T-helper 22 cell (primary cell): ENCODE data around the gene SETD9.

Experiments
- DNase-seq: peaks from one replicate; pipeline ENCODE4 v3.0.0-alpha.2; 2020; ENCODE audit warnings: low read depth

Gene SETD9

GRCh38 chr5:56934325-56934724 is 24.9 kb downstream of the SETD9 start:
- no peak for DNase-seq

- no peak for DNase-seq
Measured at GRCh38 chr5:56938858-56939257, 29.5 kb downstream of the SETD9 start.

- DNase-seq = no peak
Measured at GRCh38 chr5:56941981-56942380, 32.6 kb downstream of the SETD9 start.

DNA sequence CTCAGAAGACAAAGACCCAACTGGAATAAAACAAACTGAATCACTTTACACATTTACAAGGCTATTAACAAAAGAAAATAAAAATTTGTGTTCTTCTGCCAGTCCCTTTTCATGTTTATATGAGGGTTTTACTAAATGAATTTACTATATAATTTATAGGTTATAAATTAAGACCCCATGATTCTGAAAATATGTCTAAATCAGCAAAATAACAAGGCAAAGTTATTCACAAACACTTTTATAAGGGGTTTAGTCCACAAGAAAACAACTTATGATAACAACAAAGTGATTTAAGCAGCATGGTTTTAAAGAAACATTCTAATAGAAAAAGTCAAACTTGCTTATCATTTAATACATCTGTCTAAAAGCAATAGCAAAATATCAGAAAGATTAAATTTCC is 37.7 kb downstream of the SETD9 start:
- DNase-seq = no peak

DNA sequence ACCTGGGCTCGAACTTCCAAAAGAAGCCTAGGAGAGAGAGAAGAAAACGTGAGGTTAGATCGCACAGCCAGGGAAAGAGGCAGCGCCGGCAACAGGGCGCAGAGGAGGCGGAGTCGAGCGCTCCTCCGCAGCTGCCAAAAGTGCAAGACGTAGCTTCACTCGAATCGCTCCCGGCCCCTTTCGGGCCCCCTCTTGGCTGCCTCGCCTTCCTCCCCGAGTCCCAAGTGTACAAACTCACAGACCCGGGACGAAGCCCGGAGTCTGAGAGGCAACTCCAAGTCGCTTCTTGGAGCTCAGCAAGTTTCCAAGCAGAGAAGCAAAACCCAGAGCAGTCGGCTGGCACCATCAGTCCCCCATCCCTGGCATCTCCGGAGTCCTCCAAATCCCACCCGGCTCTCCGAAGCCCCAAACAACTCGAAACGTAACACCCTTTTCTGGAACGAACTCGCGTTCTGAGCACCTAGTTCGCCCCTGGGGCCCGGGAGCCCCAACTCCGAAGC is 41.3 kb downstream of the SETD9 start:
- peak; percentile 8 for DNase-seq

DNA sequence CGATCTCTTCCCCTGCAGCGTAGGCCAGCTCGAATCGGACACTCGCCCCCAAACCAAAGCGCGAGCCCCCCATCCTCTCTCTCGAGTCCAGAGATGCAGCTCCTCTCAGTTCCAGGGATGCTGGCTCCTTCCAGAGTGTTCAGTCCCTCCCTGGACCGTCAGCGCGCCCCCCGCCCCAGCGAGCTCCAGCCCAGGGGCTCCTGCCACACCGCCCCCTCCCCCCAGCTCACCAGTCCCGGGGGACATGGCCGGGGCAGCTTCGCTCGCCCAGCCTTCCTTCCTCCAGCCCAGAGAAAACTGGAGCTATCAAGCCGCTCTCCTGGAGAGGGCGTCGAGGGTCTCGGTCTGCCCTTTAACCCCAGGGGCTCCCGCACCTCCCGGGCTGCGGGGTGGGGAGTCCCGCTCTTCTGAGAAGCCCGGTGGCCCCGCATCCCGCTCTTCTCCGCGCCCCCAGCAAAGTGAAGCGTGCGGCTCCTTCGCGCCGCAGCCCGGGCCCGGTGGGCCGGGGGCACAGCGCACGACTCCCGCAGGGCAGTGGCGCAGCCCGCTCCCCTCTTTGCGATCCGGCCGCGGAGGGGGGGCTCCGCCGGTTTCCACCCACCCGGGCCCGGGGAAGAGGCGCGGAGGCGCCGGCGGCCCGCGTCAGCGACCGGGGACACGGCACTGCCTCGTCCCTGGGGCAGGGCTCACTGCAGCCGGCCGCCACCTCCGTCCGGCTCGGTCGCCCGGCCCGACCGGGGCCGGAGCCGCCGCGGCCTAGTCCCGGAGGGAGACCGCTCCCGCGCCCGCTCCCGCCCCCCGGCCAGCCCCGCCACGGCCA is 41.9 kb downstream of the SETD9 start:
- DNase-seq = peak; percentile 4

- DNase-seq = peak; percentile 65
Measured at GRCh38 chr5:56951946-56952691, 42.7 kb downstream of the SETD9 start, which contains the start of gene MIER3. Gene MIER3 (minus strand): TSS chr5:56952123. CDS start chr5:56952102, 21 bp downstream.

- no peak for DNase-seq
Measured at GRCh38 chr5:56954262-56954661, 44.9 kb downstream of the SETD9 start.

DNA sequence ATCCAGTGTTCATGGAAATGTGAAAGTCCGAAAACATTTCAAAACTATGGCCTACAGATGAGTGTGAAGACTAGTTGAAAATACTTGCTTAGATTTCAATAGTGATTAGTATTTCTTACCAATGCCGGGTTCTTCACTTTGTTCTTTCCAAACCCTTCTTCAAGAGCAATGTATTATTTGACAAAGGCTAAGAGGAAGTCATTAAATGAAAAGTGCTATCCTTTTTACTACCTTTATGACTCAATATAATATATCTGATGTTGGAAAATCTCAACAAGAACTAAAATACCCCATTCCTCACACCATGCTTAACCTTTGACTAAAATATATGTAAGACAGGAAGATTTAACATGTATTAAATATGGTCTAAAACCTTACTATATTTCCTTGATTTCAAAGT is 49.2 kb downstream of the SETD9 start:
- DNase-seq = no peak

GRCh38 chr5:56959326-56959725 is 49.9 kb downstream of the SETD9 start:
- DNase-seq = no peak

GRCh38 chr5:56961746-56962145 is 52.4 kb downstream of the SETD9 start:
- no peak for DNase-seq

- DNase-seq = no peak
Measured at GRCh38 chr5:56962286-56962685, 52.9 kb downstream of the SETD9 start.

DNA sequence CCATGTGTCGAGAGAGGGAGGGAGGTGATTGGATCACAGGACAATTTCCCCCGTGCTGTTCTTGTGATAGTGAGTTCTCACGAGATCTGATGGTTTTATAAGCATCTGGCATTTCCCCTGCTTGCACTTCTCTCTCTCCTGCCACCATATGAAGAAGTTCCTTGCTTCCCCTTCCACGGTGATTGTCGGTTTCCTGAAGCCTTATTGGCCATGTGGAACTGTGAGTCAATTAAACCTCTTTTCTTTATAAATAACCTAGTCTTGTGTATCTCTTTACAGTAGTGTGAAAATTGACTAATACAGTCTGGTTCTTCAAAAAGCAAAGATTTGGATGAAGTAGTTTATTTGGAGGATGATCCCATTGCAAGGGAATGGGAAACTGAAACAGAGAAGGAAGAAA is 53.9 kb downstream of the SETD9 start:
- DNase-seq = no peak

- no peak for DNase-seq
Measured at GRCh38 chr5:56964173-56964572, 54.8 kb downstream of the SETD9 start.
